HG02798 (cell line): ENCODE results near the gene ENPP6.
A peak's percentile ranks its signal among the peaks of the same experiment; 100 is the strongest.

Experiments
- ATAC-seq: cut with Tn5 transposase; IDR thresholded peaks from one replicate; pipeline ENCODE4 v1.9.1; 2021; ENCODE audit warnings: mild to moderate bottlenecking; ENCODE audit not compliant: unreplicated experiment, poor library complexity

ENPP6 gene

GRCh38 chr4:184217634-184218033 lies at the start of gene ENPP6:
ENPP6 (minus strand) TSS chr4:184217873; CDS start chr4:184217819, 54 bp downstream.
- ATAC-seq: no peak

DNA sequence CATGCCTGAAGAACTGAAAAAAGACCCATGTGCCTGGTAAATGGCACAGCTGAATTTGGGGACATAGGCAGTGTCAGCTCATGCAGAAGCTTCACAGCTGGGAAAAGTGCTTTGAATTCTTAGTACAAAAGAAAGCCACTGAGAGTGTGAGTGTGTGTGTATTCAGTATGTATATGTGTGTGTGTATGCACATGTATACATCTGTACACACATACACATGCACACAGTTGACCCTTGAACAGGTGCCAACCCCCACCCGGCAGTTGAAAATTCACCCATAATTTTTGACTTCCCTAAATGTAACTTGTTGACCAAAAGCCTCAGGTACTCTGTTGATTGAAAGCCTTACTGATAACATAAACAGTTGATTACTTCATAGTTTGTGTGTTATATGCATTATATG lies 49.5 kb upstream of the ENPP6 start:
- no peak for ATAC-seq

DNA sequence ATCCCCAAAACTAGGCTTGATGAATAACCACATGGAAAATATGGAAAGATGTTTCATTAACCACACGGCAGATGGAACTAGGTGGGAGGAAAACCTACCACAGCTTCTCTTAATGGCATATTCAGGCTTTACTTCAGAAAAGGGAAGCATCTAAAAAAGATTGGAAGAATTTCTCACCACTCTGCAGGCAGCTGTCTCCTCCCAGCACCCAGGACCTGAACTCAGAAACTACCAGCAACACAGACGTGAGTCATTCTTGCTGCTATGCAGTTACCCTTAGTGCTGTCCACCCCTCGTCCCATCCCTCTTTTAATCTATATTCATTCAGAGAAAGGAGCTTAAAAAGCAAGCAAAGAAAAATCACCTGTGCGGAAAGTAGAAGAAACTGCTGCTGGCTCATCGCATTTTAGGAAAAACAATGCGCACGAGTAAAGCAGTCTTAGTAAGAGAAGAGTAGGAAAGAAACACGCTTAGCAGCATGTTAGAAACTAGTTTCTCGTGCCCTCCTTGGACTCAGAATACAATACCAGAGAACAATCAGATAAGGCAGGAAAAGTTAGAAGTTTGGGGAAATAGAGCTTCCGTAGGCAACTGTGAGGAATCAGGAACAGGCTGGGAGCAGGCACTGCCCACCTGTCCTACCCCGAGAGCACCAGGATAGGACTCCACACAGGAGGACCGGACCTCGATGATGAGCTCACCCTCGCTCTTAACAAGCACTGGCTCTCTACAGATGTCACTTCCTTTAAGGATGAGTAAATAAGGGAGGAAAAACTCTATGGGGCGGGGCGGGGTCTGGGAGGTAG lies 48.1 kb upstream of the ENPP6 start:
- peak; percentile 32 for ATAC-seq

GRCh38 chr4:184263910-184264732 lies 46.4 kb upstream of the ENPP6 start:
- ATAC-seq: peak; percentile 33

GRCh38 chr4:184263461-184263860 lies 45.8 kb upstream of the ENPP6 start:
- no peak for ATAC-seq

- ATAC-seq: no peak
Measured at GRCh38 chr4:184262901-184263300, 45.2 kb upstream of the ENPP6 start.

DNA sequence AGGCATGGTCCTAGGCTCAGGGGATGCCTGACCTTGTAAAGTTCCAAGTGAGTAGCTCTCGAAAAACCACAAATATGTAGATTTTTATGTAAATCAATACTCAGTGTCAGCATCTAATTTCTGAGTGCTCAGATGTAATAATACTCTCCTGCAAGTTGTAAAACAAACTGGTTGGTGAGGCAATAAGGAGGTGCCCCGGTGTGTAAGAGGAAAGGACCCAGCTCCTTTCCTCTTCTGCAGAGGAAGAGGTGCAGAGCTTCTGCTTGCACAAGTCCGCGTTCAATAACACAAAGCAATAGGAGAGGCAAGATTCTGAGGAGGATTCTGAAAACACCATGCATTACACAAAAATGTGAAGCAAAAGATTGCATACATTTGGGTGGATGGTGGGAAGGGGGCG lies 43.6 kb upstream of the ENPP6 start:
- no peak for ATAC-seq

GRCh38 chr4:184259866-184260265 lies 42.2 kb upstream of the ENPP6 start:
- no peak for ATAC-seq

DNA sequence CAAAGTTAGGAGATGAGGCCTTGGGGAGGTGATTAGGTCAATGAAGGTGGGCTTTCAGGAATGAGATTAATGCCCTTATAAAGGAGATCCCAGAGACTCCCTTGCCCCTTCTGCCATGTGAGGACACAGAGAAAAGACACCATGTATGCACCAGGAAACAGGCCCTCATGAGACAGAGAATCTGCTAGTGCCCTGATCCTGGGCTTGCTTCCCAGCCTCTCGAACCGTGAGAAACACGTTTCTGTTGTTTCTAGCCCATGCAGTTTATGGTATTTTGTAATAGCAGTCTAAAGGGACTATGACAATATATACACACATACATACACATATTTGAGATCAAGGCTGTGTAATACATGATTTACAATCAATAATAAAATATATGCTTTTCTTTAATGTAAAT lies 41.4 kb upstream of the ENPP6 start:
- no peak for ATAC-seq

- ATAC-seq: no peak
Measured at GRCh38 chr4:184255871-184256642, 38.4 kb upstream of the ENPP6 start.

DNA sequence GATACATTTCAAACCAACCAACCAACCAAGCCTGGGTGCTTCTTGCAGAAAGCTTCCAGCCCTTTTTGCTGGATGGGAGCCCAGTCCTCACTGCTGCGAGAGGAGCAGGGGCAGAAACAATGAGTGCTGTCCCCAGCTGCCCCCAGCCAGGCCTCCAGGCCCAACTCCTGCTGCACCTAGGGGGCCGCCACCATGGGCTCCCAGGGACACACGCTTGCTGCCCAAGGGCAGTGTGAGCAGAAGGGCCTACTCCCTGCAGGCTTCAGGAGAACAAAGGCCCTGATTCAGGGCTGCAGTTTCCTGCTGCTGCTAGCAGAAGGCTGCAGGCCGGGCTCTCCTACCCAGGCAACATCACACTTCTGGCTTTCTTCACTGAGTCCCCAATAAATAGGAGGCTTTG lies 37.7 kb upstream of the ENPP6 start:
- no peak for ATAC-seq

GRCh38 chr4:184253072-184253420 lies 35.4 kb upstream of the ENPP6 start:
- ATAC-seq: no peak

DNA sequence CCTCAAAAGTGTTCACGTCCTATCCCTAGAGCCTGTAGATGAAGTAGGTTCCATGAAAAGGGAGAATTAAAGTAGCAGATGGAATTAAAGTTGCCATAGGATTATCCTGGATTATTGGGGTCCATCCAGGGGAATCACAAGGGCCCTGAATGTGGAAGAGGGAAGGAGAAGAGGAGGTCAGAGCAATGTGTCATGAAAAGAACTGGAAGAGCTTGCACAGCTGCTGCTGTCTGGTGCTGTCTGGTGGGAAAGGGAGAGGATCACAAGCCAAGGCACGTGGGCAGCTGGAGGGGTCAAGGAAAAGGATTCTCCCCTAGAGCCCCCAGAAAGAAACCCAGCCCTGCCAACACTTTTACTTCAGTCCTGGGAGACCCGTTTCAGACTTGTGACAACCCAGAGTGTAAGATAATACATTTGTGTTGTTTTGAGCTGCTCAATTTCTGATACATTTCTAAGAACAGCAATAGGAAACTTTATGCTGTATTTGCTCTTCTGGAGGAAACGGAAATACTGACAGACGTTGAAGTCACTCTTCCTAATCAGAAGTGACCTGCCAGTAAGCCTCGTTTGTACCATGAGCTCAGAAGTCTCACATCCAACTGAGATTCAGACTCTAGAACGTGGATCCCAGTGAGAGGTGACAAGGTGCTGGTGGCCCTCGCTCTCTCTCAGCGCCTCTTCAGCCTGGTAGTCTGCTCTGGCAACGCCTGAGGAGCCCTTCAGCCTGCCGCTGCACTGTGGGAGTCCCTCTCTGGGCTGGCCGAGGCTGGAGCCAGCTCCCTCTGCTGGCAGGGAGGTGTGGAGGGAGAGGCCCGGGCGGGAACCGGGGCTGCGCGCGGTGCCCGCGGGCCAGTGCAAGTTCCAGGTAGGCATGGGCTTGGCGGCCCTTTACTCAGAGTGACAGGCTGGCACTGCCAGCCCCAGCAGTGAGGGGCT lies 34.7 kb upstream of the ENPP6 start:
- no peak for ATAC-seq

GRCh38 chr4:184251670-184251980 lies 34.0 kb upstream of the ENPP6 start:
- ATAC-seq: no peak

GRCh38 chr4:184250795-184251669 lies 33.4 kb upstream of the ENPP6 start:
- ATAC-seq: peak; percentile 60

DNA sequence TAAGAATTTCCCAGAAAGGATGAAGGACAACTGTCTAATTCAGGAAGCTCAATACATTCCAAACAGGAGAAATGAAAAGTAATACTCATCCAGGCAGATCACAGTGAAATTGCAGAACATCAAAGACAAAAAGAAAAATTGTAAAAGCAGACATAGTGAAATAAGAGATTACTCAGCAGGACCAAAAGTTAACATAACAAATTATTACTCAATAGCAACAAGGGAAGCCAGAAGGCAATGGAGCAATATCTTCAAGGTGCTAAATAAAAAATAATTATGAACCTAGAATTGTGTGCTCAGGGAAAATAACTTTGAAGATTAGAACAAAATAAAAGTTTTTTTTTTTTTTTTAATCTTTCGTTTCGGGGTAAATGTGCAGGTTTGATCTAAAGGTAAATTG lies 30.5 kb upstream of the ENPP6 start:
- no peak for ATAC-seq

DNA sequence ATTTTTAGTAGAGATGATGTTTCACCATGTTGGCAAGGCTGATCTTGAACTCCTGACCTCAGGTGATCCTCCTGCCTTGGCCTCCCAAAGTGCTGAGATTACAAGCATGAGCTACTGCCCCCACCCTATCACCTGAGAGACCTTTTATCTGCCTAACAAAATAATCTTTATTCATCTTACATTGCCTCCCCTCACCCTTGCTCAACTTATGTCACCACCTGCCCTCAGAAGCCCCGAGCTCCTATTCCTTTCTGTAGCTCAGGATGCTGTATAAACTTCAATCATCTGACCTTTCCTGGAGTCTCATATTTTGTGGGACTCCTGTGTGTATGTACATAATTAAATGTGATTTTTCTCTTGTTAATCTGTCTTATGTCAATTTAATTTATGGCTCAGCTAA lies 29.7 kb upstream of the ENPP6 start:
- no peak for ATAC-seq

- ATAC-seq: no peak
Measured at GRCh38 chr4:184246426-184246825, 28.8 kb upstream of the ENPP6 start.
